HepG2 (cell line): ENCODE measurements around the gene BMI1. TPM values are rescaled to one million over a fixed set of nuclear protein-coding genes. Genes with fewer than 3 reads are reported as not detected.

ENCODE experiments used
- ATAC-seq: fragments of 200-7000 bp; cut with Tn5 transposase; 3 replicates; pipeline ENCODE4 v1.9.1; 2020; ENCODE audit warnings: mild to moderate bottlenecking, moderate library complexity
- BruUV-seq: library from RNA; stranded (reverse); fragments of 400-500 nt; replicated peaks from 2 replicates; lab custom pipeline; 2021; lab: Mats Ljungman, UMichigan
- CTCF ChIA-PET: fragments of 300-600 bp; formaldehyde crosslinking; extraction: SDS; loops from one replicate; lab custom pipeline; 2021; ENCODE audit warnings: low total read pairs, inconsistent platforms, low intra/inter-chr PET ratio; lab: Yijun Ruan, JAX
- POLR2A ChIA-PET: fragments of 350-600 bp; sonication (Branson Sonifier 250); formaldehyde crosslinking; loops from one replicate; lab custom pipeline; 2020; ENCODE audit warnings: antibody characterized with exemption, inconsistent platforms; lab: Yijun Ruan, JAX
- DNase-seq: peaks from one replicate; pipeline ENCODE4 v3.0.0-alpha.2; 2015; ENCODE audit warnings: low spot score
- FAIRE-seq: peaks from 3 replicates; lab custom pipeline; 2011; peaks lifted over from hg19 to GRCh38; lab: Jason Lieb, UNC
- H2AFZ ChIP-seq: one replicate; pipeline ENCODE4 v1.6.1; 2011; ENCODE audit warnings: low read length, inconsistent platforms
- H3K27ac ChIP-seq: fragments of 300-600 bp; 3 replicates; pipeline ENCODE4 v1.8.0; 2011; ENCODE audit warnings: mixed run types, mild to moderate bottlenecking, mixed read lengths, low read length, inconsistent platforms; ENCODE audit not compliant: insufficient read depth; ENCODE audit errors: extremely low read length
- H3K27me3 ChIP-seq, 2 experiments: fragments of 200-600 bp in 1 of 2; 2 replicates in 1 of 2; 3 replicates in 1 of 2; pipeline versions ENCODE4 v1.6.0 to v1.8.0; 2011; ENCODE audit warnings: low read length in 2 of 2, mild to moderate bottlenecking in 2 of 2, moderate library complexity in 2 of 2, inconsistent platforms in 1 of 2; ENCODE audit not compliant: insufficient read depth in 2 of 2, control insufficient read depth in 1 of 2
- H3K36me3 ChIP-seq, 2 experiments: fragments of 200-600 bp in 1 of 2; replicated peaks in 1 of 2; 2 replicates in 1 of 2; 3 replicates in 1 of 2; pipeline versions ENCODE4 v1.5.1 to v1.8.0; 2011; ENCODE audit warnings: low read length in 2 of 2, inconsistent platforms in 1 of 2; ENCODE audit not compliant: insufficient read depth in 2 of 2, control insufficient read depth in 1 of 2
- H3K4me1 ChIP-seq: 2 replicates; pipeline ENCODE4 v1.5.1; 2012; ENCODE audit warnings: low read length, inconsistent platforms; ENCODE audit not compliant: insufficient read depth
- H3K4me2 ChIP-seq: 2 replicates; pipeline ENCODE4 v1.6.0; 2011; ENCODE audit warnings: low read depth, low read length, inconsistent platforms
- H3K4me3 ChIP-seq, 3 experiments: fragments of 200-600 bp in 1 of 3; sonication (generic), shearing (Covaris generic) in 1 of 3; replicated peaks in 1 of 3; 2 replicates each; pipeline ENCODE4 v1.5.1; 2011 to 2016; ENCODE audit warnings: low read length in 3 of 3, inconsistent platforms in 2 of 3, low read depth in 2 of 3, mild to moderate bottlenecking in 2 of 3, control low read depth in 1 of 3, mixed read lengths in 1 of 3; ENCODE audit not compliant: insufficient read depth in 1 of 3
- H3K79me2 ChIP-seq: one replicate; pipeline ENCODE4 v1.6.1; 2011; ENCODE audit warnings: low read length, inconsistent platforms; ENCODE audit not compliant: insufficient read depth
- H3K9ac ChIP-seq: 2 replicates; pipeline ENCODE4 v1.6.0; 2011; ENCODE audit warnings: mild to moderate bottlenecking, low read depth, low read length, inconsistent platforms; ENCODE audit not compliant: insufficient read depth
- H3K9me3 ChIP-seq: 2 replicates; pipeline ENCODE4 v1.5.1; 2012; ENCODE audit warnings: mild to moderate bottlenecking, low read length
- H4K20me1 ChIP-seq: 2 replicates; pipeline ENCODE4 v1.6.0; 2011; ENCODE audit warnings: inconsistent platforms, mild to moderate bottlenecking, low read length, moderate library complexity; ENCODE audit not compliant: insufficient read depth
- AGO2 ChIP-seq: fragments of 200-400 bp; formaldehyde crosslinking; optimal IDR thresholded peaks from 2 replicates; pipeline ENCODE3; 2017; ENCODE audit warnings: mild to moderate bottlenecking, low read depth, low read length, moderate library complexity
- ATF7-NPFF ChIP-seq: sonication (generic); formaldehyde crosslinking; IDR thresholded peaks from 2 replicates; pipeline ENCODE4 v1.8.1; 2023; ENCODE audit warnings: mild to moderate bottlenecking, low read depth, missing genetic modification reagents, moderate library complexity
- GABPB1 ChIP-seq: IDR thresholded peaks from 2 replicates; pipeline ENCODE4 v1.6.1; 2016; ENCODE audit warnings: mild to moderate bottlenecking, missing genetic modification reagents, moderate library complexity, missing compliant biosample characterization
- GPN1 ChIP-seq: sonication (generic); formaldehyde crosslinking; IDR thresholded peaks from 2 replicates; pipeline ENCODE4 v1.5.1; 2020; ENCODE audit warnings: missing genetic modification reagents, borderline replicate concordance
- HMG20A ChIP-seq: IDR thresholded peaks from 2 replicates; pipeline ENCODE4 v1.6.1; 2016; ENCODE audit warnings: borderline replicate concordance
- KDM5A ChIP-seq: fragments of 200-600 bp; sonication (generic); IDR thresholded peaks from 2 replicates; pipeline ENCODE4 v1.7.0; 2018; ENCODE audit warnings: antibody characterized with exemption, mild to moderate bottlenecking, low read length, borderline replicate concordance
- KLF6 ChIP-seq: IDR thresholded peaks from 2 replicates; pipeline ENCODE4 v1.8.0; 2016; ENCODE audit warnings: missing biosample characterization, missing genetic modification reagents
- MXD3 ChIP-seq: IDR thresholded peaks from 2 replicates; pipeline ENCODE4 v1.6.1; 2016; ENCODE audit warnings: mild to moderate bottlenecking, missing biosample characterization, missing genetic modification reagents
- NONO ChIP-seq, 2 experiments: fragments of 450-650 bp in 1 of 2; sonication (generic) in 1 of 2; formaldehyde crosslinking in 1 of 2; IDR thresholded peaks in 1 of 2; conservative IDR thresholded peaks in 1 of 2; 2 replicates each; pipeline versions ENCODE4 v1.6.1 to v1.8.0; 2017 to 2022; ENCODE audit warnings: mild to moderate bottlenecking in 1 of 2, missing genetic modification reagents in 1 of 2, moderate library complexity in 1 of 2
- RBM39 ChIP-seq: fragments of 200-400 bp; formaldehyde crosslinking; IDR thresholded peaks from one replicate; pipeline ENCODE4 v1.6.1; 2018; ENCODE audit warnings: antibody characterized with exemption, mild to moderate bottlenecking, low read depth, low read length; ENCODE audit not compliant: poor library complexity, severe bottlenecking
- REXO4 ChIP-seq: sonication (generic); formaldehyde crosslinking; IDR thresholded peaks from 2 replicates; pipeline ENCODE4 v1.8.0; 2022; ENCODE audit warnings: missing genetic modification reagents, mild to moderate bottlenecking, borderline replicate concordance
- RNF2 ChIP-seq: fragments of 450-650 bp; conservative IDR thresholded peaks from 2 replicates; pipeline ENCODE4 v1.6.1; 2016; ENCODE audit warnings: low read depth
- ZBTB1 ChIP-seq: sonication (generic); formaldehyde crosslinking; IDR thresholded peaks from 2 replicates; pipeline ENCODE4 v1.4.0; 2020; ENCODE audit warnings: missing genetic modification reagents, borderline replicate concordance
- ZNF292 ChIP-seq: sonication (generic); formaldehyde crosslinking; IDR thresholded peaks from 2 replicates; pipeline ENCODE4 v1.8.1; 2022; ENCODE audit warnings: mild to moderate bottlenecking, low read depth, missing genetic modification reagents, borderline replicate concordance
- ZNF598 ChIP-seq: sonication (generic); formaldehyde crosslinking; IDR thresholded peaks from 2 replicates; pipeline ENCODE4 v1.5.1; 2020; ENCODE audit warnings: mild to moderate bottlenecking, missing genetic modification reagents, borderline replicate concordance
- ZNF737 ChIP-seq: sonication (generic); formaldehyde crosslinking; IDR thresholded peaks from 2 replicates; pipeline ENCODE4 v1.5.0; 2020; ENCODE audit warnings: missing genetic modification reagents, mild to moderate bottlenecking, borderline replicate concordance
- ZNF879 ChIP-seq: sonication (generic); formaldehyde crosslinking; IDR thresholded peaks from 2 replicates; pipeline ENCODE4 v1.8.1; 2023; ENCODE audit warnings: missing genetic modification reagents
- ZSCAN31 ChIP-seq: sonication (generic); formaldehyde crosslinking; IDR thresholded peaks from 2 replicates; pipeline ENCODE4 v1.5.0; 2020; ENCODE audit warnings: low read depth, mild to moderate bottlenecking, missing genetic modification reagents
- WGBS: methylation state at CpG from one replicate; pipeline ENCODE4 v1.1.6; 2017; ENCODE audit warnings: low lambda C conversion rate; 5-methylcytosine and 5-hydroxymethylcytosine counted together
- in situ Hi-C: cut with HindIII; loops from 2 replicates; pipeline ENCODE4 v1.10.0; 2017; ENCODE audit warnings: low pct_unique_long_range_greater_than_20kb; ENCODE audit not compliant: extremely low pct_ligation_motif_present
- intact Hi-C: fragments of 100-400 bp; cut with micrococcal nuclease; formaldehyde crosslinking; loops from one replicate; pipeline ENCODE4 v1.10.0; 2022; ENCODE audit not compliant: unreplicated experiment
- polyA plus RNA-seq, 8 experiments: library from polyadenylated mRNA; depleted of rRNA in 3 of 8; stranded (reverse) in 7 of 8; unstranded in 1 of 8; fragments of >200 nt; fragmentation: Illumina TruSeq in 4 of 8; extraction: Trizol in 4 of 8; gene quantifications; 2 replicates each; pipeline versions ENCODE4 v1.2.1 to v1.2.3, GENCODE V29; 2011 to 2016; ENCODE audit warnings: low read depth in 4 of 8, missing spikeins in 1 of 8, mixed read lengths in 1 of 8; ENCODE audit not compliant: insufficient read depth in 1 of 8
- total RNA-seq, 5 experiments: library from RNA; depleted of rRNA; stranded (reverse); fragments of >200 nt; fragmentation: Illumina TruSeq; extraction: Trizol; gene quantifications; 2 replicates each; pipeline ENCODE4 v1.2.3, GENCODE V29; 2016; ENCODE audit warnings: low read depth in 1 of 5
- TF ChIP-seq, protein P1 (sequence below): sonication (generic); formaldehyde crosslinking; conservative IDR thresholded peaks from 2 replicates; pipeline ENCODE4 v1.8.1; 2023; ENCODE audit warnings: missing genetic modification reagents
- TF ChIP-seq, protein P2 (sequence below): IDR thresholded peaks from 2 replicates; pipeline ENCODE4 v1.6.1; 2016

Gene BMI1
- total and polyA plus RNA-seq, 2 of the 13 experiments (the other 11 are each of a cell fraction or from before 2014, with no cell fraction given), result 30.5 to 44.0 TPM

DNA sequence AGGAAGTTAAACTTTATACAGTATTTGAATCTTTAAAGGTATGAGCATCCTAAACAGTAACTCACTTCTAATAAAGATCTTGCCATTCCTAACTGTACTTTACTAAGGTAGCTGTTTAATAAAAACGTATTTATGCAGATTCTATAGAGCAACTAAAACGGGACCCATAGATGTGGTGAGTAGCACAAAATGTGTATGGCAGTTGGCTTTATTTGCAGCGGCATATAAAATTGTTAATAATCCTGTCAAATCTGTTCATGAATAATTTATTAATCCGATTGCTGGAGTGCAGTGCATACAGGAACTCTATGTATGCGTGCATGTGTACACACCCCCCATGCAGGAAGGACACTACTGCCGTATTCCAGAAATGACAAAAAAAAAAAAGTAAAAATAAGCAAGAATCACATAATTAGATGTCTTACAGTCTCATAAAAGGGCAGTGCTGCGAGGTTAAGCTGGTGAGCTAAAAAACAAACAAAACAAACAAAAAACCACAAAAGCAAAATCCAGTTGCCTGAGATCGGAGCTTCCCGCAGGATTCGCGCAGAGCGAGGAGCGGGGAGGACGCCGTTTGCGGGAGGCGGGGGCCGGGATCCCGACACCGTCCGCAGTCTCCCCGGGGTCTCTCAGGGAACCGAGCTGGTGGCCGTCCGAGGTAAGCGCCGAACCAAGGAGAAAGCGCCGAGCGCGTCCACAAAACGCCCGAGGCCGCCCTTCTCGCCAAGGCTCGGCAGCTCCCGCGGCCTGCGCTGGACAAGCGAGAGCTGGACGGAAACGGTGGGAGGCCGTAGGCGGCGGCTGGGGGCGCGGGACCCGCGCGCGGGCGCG, 5.2 kb upstream of the BMI1 start:
- Histone ChIP-seq H3K4me2 (peak overlapping the region; percentile 80), H2AFZ (peak overlapping the region; percentile 51), H3K27ac (peak overlapping the region; percentile 92), H3K9me3 (no peaks in the 10 kb centered on the region), H3K4me3 (peak overlapping the region; percentile 75 to 82 (median 78)), H3K79me2 (peaks cover 10% of the 10 kb centered on the region), H3K4me1 (peaks cover 35% of the 10 kb centered on the region), H3K36me3 (no peaks in the 10 kb centered on the region), H3K9ac (peak overlapping the region; percentile 81), H3K27me3 (peaks cover 0 to 16% of the 10 kb centered on the region in 2 experiments; a peak in 2 of 5 replicates), H4K20me1 (no peaks in the 10 kb centered on the region)
- ChIA-PET POLR2A (interaction anchor here (0.6 to 2.9 kb wide), 10 partner anchors 9 to 790 kb away, joined by 3 to 32 read pairs (median 5); partner anchors contain the start of genes DNAJC1 and SKIDA1), CTCF (no interaction called here)
- FAIRE-seq (no peak), ATAC-seq (no peak; the same call in 2 of the 3 replicates), DNase-seq (no peak)
- intact Hi-C loops (loop anchor here (1.0 to 5.0 kb wide), 3 partner anchors 86 to 313 kb away; partner anchors contain the start of gene DNAJC1), in situ Hi-C loops (loop anchor here (10.0 to 25.0 kb wide), 3 partner anchors 311 to 803 kb away; partner anchors contain the start of genes DNAJC1 and PIP4K2A)
- BruUV-seq, result no TSS peak
- WGBS, result under 1% methylated on average over 20 of the region's 53 CpGs
- TF ChIP-seq, protein P1, sequence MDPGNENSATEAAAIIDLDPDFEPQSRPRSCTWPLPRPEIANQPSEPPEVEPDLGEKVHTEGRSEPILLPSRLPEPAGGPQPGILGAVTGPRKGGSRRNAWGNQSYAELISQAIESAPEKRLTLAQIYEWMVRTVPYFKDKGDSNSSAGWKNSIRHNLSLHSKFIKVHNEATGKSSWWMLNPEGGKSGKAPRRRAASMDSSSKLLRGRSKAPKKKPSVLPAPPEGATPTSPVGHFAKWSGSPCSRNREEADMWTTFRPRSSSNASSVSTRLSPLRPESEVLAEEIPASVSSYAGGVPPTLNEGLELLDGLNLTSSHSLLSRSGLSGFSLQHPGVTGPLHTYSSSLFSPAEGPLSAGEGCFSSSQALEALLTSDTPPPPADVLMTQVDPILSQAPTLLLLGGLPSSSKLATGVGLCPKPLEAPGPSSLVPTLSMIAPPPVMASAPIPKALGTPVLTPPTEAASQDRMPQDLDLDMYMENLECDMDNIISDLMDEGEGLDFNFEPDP, result no peak
- no peak for TF ChIP-seq MXD3 (CRISPR knock-in tag)
- TF ChIP-seq ATF7-NPFF (CRISPR knock-in tag), result peak; percentile 72; the same call in 1 of the 2 replicates
- TF ChIP-seq ZNF879, result peak; percentile 53
- no peak for TF ChIP-seq GPN1 (CRISPR knock-in tag)
- no peak for TF ChIP-seq GABPB1 (CRISPR knock-in tag)
- TF ChIP-seq ZNF598, result no peak; the same call in 1 of the 2 replicates
- no peak for TF ChIP-seq ZNF292 (CRISPR knock-in tag)
- TF ChIP-seq ZBTB1 (CRISPR knock-in tag), result no peak; the same call in 1 of the 2 replicates
- no peak for TF ChIP-seq ZNF737
- 0 out of 2 replicates have a peak, but pooled peaks have one; percentile 13 for TF ChIP-seq RNF2
- TF ChIP-seq AGO2, result no peak
- TF ChIP-seq, protein P2, sequence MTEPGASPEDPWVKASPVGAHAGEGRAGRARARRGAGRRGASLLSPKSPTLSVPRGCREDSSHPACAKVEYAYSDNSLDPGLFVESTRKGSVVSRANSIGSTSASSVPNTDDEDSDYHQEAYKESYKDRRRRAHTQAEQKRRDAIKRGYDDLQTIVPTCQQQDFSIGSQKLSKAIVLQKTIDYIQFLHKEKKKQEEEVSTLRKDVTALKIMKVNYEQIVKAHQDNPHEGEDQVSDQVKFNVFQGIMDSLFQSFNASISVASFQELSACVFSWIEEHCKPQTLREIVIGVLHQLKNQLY (CRISPR knock-in tag), result no peak
- TF ChIP-seq KDM5A, result no peak
- TF ChIP-seq KLF6 (CRISPR knock-in tag), result no peak
- TF ChIP-seq NONO (IDR thresholded peaks at IDR 0.05), result no peak
- no peak for TF ChIP-seq NONO (CRISPR knock-in tag; conservative IDR thresholded peaks at IDR 0.05)
- TF ChIP-seq ZSCAN31 (CRISPR knock-in tag), result no peak; the same call in 1 of the 2 replicates
- TF ChIP-seq REXO4, result no peak
- TF ChIP-seq RBM39, result peak; percentile 52
- TF ChIP-seq HMG20A (CRISPR knock-in tag), result no peak
